OCI-LY3 (cell line): ENCODE data around the gene STK32C.

ENCODE experiments used
- H2AFZ ChIP-seq: fragments of 200-600, 300-600 bp; shearing (Covaris generic); 2 replicates; pipeline ENCODE4 v1.6.0; 2014; ENCODE audit warnings: antibody characterized with exemption, low read depth, low read length
- H3K27ac ChIP-seq: fragments of 200-600, 300-600 bp; sonication (generic); 2 replicates; pipeline ENCODE4 v1.5.1; 2014; ENCODE audit warnings: mild to moderate bottlenecking, low read length, moderate library complexity, mixed read lengths
- H3K27me3 ChIP-seq: fragments of 200-600, 300-600 bp; sonication (generic); 2 replicates; pipeline ENCODE4 v1.6.1; 2014; ENCODE audit warnings: low read depth, low read length, mixed read lengths
- H3K36me3 ChIP-seq: fragments of 200-600, 300-600 bp; sonication (generic); replicated peaks from 2 replicates; pipeline ENCODE3; 2014; ENCODE audit warnings: low read depth, low read length, mixed read lengths
- H3K4me1 ChIP-seq: fragments of 300-600, 200-600 bp; sonication (generic); 2 replicates; pipeline ENCODE4 v1.6.1; 2014; ENCODE audit warnings: low read length, mixed read lengths
- H3K4me2 ChIP-seq: fragments of 200-600, 300-600 bp; sonication (generic); 2 replicates; pipeline ENCODE4 v1.6.1; 2014; ENCODE audit warnings: low read length, mixed read lengths
- H3K4me3 ChIP-seq: fragments of 300-600, 200-600 bp; sonication (generic); 2 replicates; pipeline ENCODE4 v1.5.1; 2014; ENCODE audit warnings: antibody characterized with exemption, mild to moderate bottlenecking, low read length, moderate library complexity
- H3K79me2 ChIP-seq: fragments of 300-600, 200-600 bp; shearing (Covaris generic); 2 replicates; pipeline ENCODE4 v1.6.1; 2014; ENCODE audit warnings: mild to moderate bottlenecking, low read length, mixed read lengths
- H3K9ac ChIP-seq: fragments of 300-600, 200-600 bp; shearing (Covaris generic); 2 replicates; pipeline ENCODE4 v1.6.0; 2014; ENCODE audit warnings: mild to moderate bottlenecking, low read length, moderate library complexity
- H3K9me3 ChIP-seq: fragments of 200-600, 300-600 bp; shearing (Covaris generic); 2 replicates; pipeline ENCODE4 v1.6.1; 2014; ENCODE audit warnings: low read length, mixed read lengths; ENCODE audit not compliant: insufficient read depth
- H4K20me1 ChIP-seq: fragments of 200-600, 300-600 bp; sonication (generic); 2 replicates; pipeline ENCODE4 v1.6.1; 2016; ENCODE audit warnings: low read length, mixed read lengths; ENCODE audit not compliant: insufficient read depth
- EZH2phosphoT487 ChIP-seq: fragments of 200-600 bp; shearing (Covaris generic); IDR thresholded peaks from 2 replicates; pipeline ENCODE4 v1.6.1; 2018; ENCODE audit warnings: antibody characterized with exemption, mixed run types, low read depth
- TF ChIP-seq, protein P1 (sequence below): fragments of 200-600, 300-600 bp; sonication (generic); IDR thresholded peaks from 2 replicates; pipeline ENCODE4 v1.5.1; 2014; ENCODE audit warnings: antibody characterized with exemption, low read length, low read depth

STK32C gene

DNA sequence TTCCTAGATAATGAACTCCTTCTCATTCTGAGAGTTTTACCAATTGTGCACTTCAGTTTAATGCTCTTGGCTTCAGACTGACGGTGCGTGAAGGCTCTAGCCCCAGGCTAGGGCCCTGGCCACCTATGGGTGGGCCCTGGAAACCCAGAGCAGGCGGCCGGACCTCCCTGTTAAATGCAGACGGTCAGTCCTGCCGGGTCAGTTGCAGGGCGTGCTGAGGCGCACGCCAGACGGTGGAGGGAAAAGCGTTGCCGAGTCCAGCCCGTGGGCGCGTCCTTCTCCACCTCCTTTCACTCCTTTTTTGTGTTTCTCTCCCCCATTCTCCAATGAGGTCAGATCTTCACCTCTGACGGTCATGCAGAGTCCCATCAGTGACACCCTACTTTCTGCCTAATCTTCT, 118.7 kb downstream of the STK32C start:
- Histone ChIP-seq H3K9me3 (no peaks in the 10 kb centered on the region), H3K4me3 (no peak overlapping the region), H3K36me3 (no peaks in the 10 kb centered on the region), H3K79me2 (no peaks in the 10 kb centered on the region), H3K27ac (no peak overlapping the region), H3K4me2 (no peak overlapping the region), H2AFZ (no peak overlapping the region), H3K9ac (no peak overlapping the region), H4K20me1 (no peaks in the 10 kb centered on the region), H3K27me3 (no peaks in the 10 kb centered on the region), H3K4me1 (no peaks in the 10 kb centered on the region)
- TF ChIP-seq, protein P1, sequence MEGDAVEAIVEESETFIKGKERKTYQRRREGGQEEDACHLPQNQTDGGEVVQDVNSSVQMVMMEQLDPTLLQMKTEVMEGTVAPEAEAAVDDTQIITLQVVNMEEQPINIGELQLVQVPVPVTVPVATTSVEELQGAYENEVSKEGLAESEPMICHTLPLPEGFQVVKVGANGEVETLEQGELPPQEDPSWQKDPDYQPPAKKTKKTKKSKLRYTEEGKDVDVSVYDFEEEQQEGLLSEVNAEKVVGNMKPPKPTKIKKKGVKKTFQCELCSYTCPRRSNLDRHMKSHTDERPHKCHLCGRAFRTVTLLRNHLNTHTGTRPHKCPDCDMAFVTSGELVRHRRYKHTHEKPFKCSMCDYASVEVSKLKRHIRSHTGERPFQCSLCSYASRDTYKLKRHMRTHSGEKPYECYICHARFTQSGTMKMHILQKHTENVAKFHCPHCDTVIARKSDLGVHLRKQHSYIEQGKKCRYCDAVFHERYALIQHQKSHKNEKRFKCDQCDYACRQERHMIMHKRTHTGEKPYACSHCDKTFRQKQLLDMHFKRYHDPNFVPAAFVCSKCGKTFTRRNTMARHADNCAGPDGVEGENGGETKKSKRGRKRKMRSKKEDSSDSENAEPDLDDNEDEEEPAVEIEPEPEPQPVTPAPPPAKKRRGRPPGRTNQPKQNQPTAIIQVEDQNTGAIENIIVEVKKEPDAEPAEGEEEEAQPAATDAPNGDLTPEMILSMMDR: no peak
- no peak for TF ChIP-seq EZH2phosphoT487

DNA sequence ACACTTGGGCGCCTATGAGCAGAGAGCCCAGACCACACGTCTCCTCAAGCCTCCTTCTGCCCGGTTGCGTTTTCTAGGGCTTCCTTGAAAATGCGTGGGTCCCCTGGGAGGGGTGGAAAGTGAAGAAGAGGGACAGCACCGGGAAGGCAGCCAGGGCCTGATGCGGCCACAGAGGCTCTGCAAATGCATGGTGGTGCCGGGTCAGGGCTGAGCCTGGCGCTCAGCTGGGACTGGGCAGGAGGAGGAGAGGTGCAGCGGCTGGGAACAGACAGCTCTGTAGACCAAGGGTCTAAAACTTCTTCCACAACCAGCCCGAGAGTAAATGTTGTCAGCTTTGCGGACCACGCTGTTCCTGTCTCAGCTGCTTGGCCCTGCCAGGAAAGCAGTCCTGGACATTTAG, 119.4 kb downstream of the STK32C start:
- no peak overlapping the region for H3K4me3 ChIP-seq

DNA sequence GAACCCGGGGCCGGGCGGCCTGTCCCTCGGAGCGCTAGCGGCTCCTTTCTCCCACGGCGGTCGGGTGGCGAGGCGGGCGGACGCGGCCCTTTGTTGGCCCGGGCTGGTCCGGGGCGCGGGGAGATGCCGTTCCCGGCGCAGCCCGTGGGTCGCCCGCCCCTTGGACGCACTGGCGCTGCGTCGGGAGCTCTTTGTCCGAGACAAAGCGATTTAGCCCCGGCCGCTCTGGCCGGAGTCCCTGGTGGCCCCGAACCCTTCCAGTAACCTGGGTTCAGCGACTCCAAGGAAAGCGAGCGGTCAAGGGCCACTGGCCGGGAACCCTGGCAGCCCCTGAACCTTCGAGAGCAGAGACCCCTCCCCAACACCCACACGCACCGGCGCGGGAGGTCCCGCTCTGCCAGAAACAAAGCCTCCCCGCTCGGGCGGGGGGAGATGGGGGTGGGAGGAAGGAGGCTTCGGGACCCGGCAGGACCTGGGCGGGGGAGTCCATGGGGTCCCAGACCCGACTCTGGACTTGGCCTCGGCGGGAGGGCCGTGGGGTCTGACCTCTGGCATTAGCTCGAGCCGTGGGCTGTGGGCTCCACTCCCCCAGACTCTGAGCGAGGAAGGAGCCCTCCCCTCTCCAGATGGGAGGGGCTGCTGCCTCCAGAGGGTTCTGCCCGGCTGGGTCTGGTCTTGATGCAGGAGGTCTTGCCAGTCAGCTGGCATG, 120.2 kb downstream of the STK32C start:
- H3K36me3 ChIP-seq: no peaks in the 10 kb centered on the region
- H3K4me3 ChIP-seq: no peak overlapping the region
- H3K4me1 ChIP-seq: no peaks in the 10 kb centered on the region
- no peak for TF ChIP-seq EZH2phosphoT487
- TF ChIP-seq, protein P1: no peak
- no peak overlapping the region for H2AFZ ChIP-seq
- H3K9me3 ChIP-seq: no peaks in the 10 kb centered on the region
- H3K4me2 ChIP-seq: no peak overlapping the region
- no peaks in the 10 kb centered on the region for H3K79me2 ChIP-seq
- no peak overlapping the region for H3K9ac ChIP-seq
- H3K27me3 ChIP-seq: no peaks in the 10 kb centered on the region
- H4K20me1 ChIP-seq: no peaks in the 10 kb centered on the region
- no peak overlapping the region for H3K27ac ChIP-seq

More for the DNA sequence above, 119.4 kb downstream of the STK32C start:
- no peaks in the 10 kb centered on the region for H4K20me1 ChIP-seq
- H2AFZ ChIP-seq: no peak overlapping the region
- H3K27ac ChIP-seq: no peak overlapping the region
- H3K27me3 ChIP-seq: no peaks in the 10 kb centered on the region
- H3K36me3 ChIP-seq: no peaks in the 10 kb centered on the region
- H3K4me1 ChIP-seq: no peaks in the 10 kb centered on the region
- H3K9me3 ChIP-seq: no peaks in the 10 kb centered on the region
- no peak overlapping the region for H3K9ac ChIP-seq
- TF ChIP-seq, protein P1: no peak
- H3K4me2 ChIP-seq: no peak overlapping the region
- H3K79me2 ChIP-seq: no peaks in the 10 kb centered on the region

DNA sequence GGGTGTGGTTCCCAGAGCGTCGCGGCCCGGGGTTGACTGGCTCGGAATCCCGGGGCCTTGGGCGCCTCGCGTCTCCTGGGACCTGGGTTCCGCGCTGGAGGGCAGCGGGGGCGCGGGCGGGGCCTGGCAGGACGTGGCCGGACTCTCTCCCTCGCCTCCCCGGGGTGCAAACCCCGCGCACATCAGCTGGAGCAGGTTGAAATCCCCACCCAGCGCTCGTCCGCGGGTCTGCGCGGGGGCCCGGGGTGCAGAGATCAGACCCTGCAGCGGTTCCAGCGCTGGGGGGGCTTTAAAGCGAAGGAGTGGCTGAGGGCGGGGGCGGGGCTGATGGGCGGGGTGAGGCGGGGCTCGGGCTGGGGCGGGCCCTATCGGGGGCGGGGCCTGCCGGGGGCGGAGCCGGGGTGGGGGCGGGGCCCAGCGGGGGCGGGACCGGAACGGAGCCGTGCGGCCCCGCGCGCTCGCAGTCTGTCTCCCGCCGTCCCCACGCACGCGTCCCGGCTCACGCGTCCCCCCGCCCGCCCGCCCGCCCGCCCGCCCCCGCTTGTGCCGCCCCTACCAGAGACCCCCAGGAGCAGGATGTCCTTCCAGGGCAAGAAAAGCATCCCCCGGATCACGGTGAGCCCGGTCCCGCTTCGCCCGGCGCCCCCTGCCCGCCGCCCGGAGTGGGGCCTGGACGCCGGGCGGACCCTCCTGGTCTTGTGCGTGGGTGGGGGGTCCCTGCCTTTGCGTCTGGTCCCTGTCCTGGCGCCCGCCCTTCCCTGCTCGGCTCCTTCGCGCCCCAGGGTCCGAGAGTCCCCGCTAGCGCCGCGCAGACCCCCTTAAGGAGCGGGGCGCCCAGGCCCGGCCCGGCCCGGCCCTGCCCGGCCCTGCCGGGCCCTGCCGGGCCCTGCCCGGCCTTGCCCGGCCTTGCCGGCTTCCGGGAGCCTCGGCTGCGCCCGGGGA, 121.0 kb downstream of the STK32C start, which contains the start of gene DPYSL4:
TSS of gene DPYSL4 (plus strand) at position 461 of the 942 bp plus-strand sequence. CDS start at position 577, 116 bp downstream.
- no peaks in the 10 kb centered on the region for H3K79me2 ChIP-seq
- H2AFZ ChIP-seq: no peak within 1 kb of the TSS
- TF ChIP-seq EZH2phosphoT487: no peak
- TF ChIP-seq, protein P1: no peak
- H3K27ac ChIP-seq: no peak within 1 kb of the TSS
- no peak within 1 kb of the TSS for H3K4me3 ChIP-seq
- H3K4me2 ChIP-seq: no peak within 1 kb of the TSS
- no peak within 1 kb of the TSS for H3K9ac ChIP-seq
- H3K27me3 ChIP-seq: no peaks in the 10 kb centered on the region
- H3K9me3 ChIP-seq: no peaks in the 10 kb centered on the region
- H3K4me1 ChIP-seq: no peaks in the 10 kb centered on the region
- H3K36me3 ChIP-seq: no peaks in the 10 kb centered on the region
- H4K20me1 ChIP-seq: no peaks in the 10 kb centered on the region
